Measurements from ENCODE around the gene HAND2.
A peak's percentile ranks its signal among the peaks of the same experiment; 100 is the strongest.

Gene HAND2

DNA sequence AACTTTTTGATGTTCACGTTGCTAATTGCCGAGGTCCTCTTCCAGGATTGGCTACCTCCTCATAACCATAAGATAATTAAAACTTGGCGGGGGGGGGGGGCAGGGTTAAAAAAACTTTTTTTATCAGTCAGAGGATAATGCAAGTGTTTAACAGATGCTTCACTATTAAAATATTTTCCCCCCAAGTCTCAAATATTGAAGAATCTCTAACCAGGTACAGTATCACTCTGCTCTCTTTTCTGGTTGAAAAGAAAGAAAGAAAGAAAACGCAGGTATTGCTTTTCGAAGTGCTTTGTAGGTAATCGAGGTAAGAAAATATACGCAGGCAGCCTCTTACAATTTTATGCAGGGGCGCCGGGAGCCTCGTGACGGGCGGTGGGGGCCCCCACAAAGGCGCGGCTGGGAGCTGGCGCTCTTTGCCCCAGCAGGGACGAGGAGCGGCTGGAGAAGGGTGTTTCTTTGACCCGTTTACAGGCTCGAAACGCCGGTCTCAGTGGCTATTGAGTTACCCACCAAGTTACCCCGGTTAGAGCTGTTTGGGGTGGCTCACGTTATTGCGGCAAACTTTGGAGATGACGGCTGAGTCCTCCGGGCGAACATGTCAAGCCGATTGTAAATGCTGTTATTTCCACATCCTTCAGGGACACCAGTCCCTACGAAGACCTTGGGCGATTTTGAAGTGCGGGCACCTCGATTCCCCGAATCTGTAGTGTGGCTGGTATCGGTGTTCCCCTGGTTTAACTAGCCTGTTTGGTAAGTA is 477 bp upstream of the HAND2 start:
- Mint-ChIP-seq H3K27ac (peak overlapping the region; percentile 83), H3K9me3 (peaks cover 5% of the 10 kb centered on the region), H3K4me3 (peak overlapping the region; percentile 65), H3K36me3 (ENCODE audit: low read depth) (peaks cover 2% of the 10 kb centered on the region), H3K27me3 (ENCODE audit: low read depth) (peaks cover 88% of the 10 kb centered on the region), H3K4me1 (ENCODE audit: low read depth) (peaks cover 5% of the 10 kb centered on the region)
- DNase-seq (ENCODE audit: low spot score) = no peak

DNA sequence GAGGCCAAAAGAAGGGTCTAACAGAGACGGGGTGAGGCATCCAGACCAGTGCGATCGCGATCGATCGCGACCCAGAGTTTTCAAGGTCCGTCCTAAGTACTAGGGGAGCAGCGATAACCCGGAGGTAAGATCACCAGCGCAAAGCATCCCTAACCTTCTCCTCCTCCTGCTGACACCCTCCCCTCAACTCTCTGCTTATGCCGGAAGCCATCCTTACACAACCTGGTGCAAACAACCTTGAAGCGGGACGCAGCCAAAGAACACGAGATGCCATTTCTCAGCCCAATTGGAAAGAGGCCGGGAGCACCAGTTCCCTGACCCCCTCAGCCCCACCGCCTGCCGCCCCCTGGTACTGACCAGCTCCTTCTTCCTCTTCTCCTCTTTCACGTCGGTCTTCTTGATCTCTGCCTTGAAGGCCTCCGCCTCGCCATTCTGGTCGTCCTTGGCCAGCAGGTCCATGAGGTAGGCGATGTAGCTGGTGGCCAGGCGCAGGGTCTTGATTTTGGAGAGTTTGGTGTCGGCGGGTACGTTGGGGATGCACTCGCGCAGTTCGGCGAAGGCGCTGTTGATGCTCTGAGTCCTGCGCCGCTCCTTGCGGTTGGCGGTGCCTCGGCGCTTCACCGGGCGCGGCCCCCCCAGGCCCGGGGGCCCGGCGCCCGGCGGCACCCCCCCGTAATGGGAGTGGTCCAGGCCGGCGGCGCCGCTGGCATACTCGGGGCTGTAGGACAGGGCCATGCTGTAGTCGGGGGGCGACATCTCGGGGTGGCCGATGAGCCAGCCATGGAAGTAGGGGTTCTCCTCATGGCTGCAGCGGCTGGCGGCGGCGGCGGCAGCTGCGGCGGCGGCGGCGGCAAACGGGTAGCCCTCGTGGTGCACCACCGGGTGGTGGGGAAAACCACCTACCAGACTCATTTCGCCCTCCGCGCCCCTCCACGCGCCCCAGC is 1.4 kb downstream of the HAND2 start:
- Mint-ChIP-seq H3K4me1 (ENCODE audit: low read depth) (peaks cover 7% of the 10 kb centered on the region), H3K27me3 (ENCODE audit: low read depth) (peaks cover 88% of the 10 kb centered on the region), H3K27ac (peak overlapping the region; percentile 79), H3K4me3 (peak overlapping the region; percentile 34), H3K36me3 (ENCODE audit: low read depth) (peaks cover 6% of the 10 kb centered on the region), H3K9me3 (peaks cover 7% of the 10 kb centered on the region)
- no peak for DNase-seq (ENCODE audit: low spot score)

DNA sequence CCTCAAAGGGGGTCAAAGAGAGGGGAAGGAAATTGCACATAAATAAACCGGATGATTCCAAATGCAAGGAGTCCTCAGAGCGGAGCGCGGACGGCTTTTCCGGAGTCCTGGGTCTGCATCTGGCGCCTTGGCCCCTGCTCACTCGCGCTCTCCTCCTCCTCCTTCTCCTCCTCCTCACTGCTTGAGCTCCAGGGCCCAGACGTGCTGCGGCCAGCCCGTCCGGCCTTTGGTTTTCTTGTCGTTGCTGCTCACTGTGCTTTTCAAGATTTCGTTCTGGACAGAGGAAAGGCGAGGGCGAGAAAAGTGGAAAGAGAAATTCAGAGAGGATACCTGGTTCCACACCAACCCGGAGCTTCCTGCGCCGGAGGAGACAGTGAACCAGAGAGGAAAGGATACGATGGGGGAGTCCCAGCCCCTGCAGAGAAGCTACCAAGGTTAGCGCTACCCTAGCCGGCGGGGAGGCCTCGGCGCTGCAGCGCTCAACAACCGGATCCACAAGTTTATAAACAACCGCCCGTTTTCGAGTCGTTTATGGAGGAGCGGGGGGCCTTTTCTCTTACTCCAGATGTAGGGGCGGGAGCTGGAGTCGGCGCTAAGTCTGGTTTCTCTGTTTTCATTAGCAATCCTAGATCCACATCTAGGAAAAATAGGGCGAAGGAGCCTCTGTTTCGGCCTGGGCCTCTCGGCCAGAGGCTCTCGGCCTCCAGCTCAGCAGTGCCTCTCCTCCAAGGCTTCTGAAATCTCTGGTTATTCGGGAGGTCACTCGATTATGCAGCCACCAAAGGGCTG is 2.7 kb downstream of the HAND2 start:
- DNase-seq (ENCODE audit: low spot score) = no peak
- Mint-ChIP-seq H3K9me3 (peaks cover 7% of the 10 kb centered on the region), H3K27ac (peak overlapping the region; percentile 43), H3K36me3 (ENCODE audit: low read depth) (peaks cover 6% of the 10 kb centered on the region), H3K4me1 (ENCODE audit: low read depth) (peaks cover 8% of the 10 kb centered on the region), H3K4me3 (no peak overlapping the region), H3K27me3 (ENCODE audit: low read depth) (peaks cover 86% of the 10 kb centered on the region)

DNA sequence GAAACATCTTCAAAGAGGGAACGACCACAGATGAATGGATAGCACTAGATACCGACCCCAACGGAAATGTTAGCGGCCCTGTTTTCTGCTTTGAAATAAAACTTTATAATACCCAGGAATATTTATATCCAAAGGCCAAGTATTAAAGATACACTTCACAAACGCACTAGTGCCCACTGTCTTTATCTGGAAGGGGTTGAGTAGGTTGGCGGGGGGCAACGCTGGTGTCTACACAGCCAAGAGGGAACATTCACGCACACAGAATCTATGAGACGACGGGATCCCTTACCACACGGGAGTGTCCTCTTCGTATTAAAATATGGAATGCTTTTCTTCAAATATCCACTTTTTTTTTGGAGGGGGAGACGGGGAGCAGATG is 3.3 kb downstream of the HAND2 start:
- peaks cover 6% of the 10 kb centered on the region for H3K36me3 Mint-ChIP-seq (ENCODE audit: low read depth)
- peaks cover 7% of the 10 kb centered on the region for H3K9me3 Mint-ChIP-seq
- peaks cover 8% of the 10 kb centered on the region for H3K4me1 Mint-ChIP-seq (ENCODE audit: low read depth)
- DNase-seq (ENCODE audit: low spot score) = no peak
- H3K27ac Mint-ChIP-seq = peak overlapping the region; percentile 43
- no peak overlapping the region for H3K4me3 Mint-ChIP-seq
- peaks cover 87% of the 10 kb centered on the region for H3K27me3 Mint-ChIP-seq (ENCODE audit: low read depth)

DNA sequence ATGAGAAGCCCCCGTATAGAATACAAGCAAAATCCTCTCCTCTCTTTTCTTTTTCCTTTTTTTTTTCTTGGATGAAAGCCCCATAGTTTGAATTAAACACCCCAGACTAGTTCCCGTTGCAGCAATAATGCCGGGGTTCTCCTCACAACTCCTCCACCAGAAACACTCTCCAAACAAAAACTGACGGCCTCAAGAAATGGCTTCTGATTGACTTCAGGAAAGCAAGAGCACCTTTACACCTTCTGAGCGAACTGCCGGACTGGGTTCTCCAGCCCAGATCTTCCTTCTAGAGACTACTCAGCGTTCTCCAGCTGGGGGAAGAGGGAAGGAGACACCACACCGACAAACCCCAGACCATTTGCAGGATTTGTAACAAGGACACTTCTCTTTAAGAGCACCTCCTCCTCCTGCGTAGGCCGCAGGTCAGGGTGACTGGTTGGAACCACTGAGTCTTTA is 4.0 kb downstream of the HAND2 start:
- Mint-ChIP-seq H3K36me3 (ENCODE audit: low read depth) (peaks cover 6% of the 10 kb centered on the region), H3K9me3 (peaks cover 7% of the 10 kb centered on the region), H3K27ac (peak overlapping the region; percentile 63), H3K27me3 (ENCODE audit: low read depth) (peaks cover 87% of the 10 kb centered on the region), H3K4me3 (no peak overlapping the region), H3K4me1 (ENCODE audit: low read depth) (peaks cover 8% of the 10 kb centered on the region)
- no peak for DNase-seq (ENCODE audit: low spot score)

DNA sequence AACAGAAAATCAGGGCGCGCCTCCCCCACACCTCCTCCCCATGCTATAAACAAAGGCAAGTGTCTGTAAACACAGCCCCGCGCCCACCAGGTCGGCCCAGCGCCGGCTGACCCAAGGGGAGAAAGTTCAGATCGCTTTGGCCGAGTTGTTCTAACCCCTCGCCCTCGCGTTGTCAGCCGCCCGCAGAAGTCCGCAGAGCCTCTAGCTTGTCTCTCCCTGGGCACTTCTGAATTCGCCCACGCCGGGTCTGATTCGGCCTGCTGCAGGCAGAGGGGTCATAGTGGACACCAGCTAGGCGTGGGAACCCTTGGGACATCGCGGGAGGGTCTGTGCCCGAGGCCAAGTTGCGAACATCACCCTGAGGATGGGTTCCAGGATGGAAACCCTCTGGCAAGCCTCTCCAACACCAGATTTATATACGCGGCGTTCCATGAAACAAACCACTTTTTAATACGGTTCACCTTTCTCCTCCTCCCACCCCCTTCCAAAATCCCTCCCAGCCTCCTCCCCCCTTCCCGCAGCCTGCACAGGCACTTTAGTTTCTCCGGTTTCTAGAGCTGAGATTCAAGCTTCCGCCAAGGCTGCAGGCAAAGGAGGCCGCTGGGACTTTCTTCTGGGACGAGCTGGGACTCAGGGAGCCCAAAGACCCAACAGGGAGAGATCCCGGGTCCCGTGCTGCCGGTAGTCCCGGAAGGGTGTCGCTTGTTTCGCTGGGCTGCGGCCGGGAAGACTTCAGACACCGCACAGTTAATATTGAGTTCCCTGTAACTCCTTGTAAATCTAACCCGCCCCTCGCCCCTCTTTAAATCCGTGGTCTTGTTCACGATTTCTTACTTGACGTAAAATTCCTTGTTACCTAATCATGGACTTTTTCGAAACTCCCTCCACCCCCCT is 4.7 kb downstream of the HAND2 start:
- H3K27ac Mint-ChIP-seq = peak overlapping the region; percentile 72
- DNase-seq (ENCODE audit: low spot score) = no peak
- H3K4me3 Mint-ChIP-seq = no peak overlapping the region
- H3K9me3 Mint-ChIP-seq = peaks cover 7% of the 10 kb centered on the region
- H3K36me3 Mint-ChIP-seq (ENCODE audit: low read depth) = peaks cover 7% of the 10 kb centered on the region
- H3K27me3 Mint-ChIP-seq (ENCODE audit: low read depth) = peaks cover 88% of the 10 kb centered on the region
- peaks cover 8% of the 10 kb centered on the region for H3K4me1 Mint-ChIP-seq (ENCODE audit: low read depth)

DNA sequence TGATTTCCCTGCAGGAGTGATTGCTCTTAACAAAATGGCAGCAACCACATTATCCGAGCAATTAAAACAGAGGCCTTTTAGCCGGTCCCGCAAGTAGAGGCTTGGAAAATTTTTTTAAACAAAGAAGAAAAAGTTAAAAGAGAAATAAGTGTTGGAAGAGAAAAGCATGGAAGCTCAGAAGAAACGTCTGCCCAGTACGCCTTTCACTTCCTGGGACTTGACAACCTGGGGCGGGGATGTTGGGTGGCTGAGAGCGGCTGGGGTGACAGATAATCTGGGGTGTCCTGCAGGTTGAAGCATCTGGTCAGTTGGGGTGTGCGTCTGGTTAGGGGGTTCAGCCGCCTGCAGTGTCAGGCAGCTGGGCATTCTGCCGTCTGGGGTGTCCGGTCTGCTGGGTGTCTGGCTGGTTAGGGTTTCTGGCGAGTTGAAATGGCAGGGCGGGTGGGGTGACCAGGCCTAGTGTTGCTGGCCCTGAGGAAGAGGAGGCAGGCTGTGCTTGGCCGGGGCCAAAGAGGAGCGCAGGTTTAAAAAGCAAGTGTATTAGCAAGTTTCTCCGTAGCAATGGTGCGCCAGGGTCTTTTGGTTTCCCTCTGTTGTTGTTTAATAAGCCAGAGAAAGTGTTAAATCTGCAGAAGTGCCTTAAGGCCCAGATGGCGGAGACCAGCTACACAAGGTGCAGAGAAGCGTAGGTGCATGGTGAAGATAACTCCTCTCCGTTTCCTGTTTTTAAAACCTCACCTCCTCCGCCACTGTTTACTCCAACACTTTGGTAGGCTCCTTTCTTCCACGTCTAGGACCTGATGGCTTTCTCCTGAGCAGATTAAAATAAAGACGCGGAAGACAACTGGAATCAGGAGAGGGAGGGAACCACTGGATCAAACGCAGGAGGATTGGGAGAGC is 5.6 kb downstream of the HAND2 start:
- no peak for DNase-seq (ENCODE audit: low spot score)
- H3K4me3 Mint-ChIP-seq = peak overlapping the region; percentile 32
- H3K9me3 Mint-ChIP-seq = peaks cover 7% of the 10 kb centered on the region
- H3K27me3 Mint-ChIP-seq (ENCODE audit: low read depth) = peaks cover 90% of the 10 kb centered on the region
- peaks cover 7% of the 10 kb centered on the region for H3K36me3 Mint-ChIP-seq (ENCODE audit: low read depth)
- H3K4me1 Mint-ChIP-seq (ENCODE audit: low read depth) = peaks cover 8% of the 10 kb centered on the region
- peak overlapping the region; percentile 72 for H3K27ac Mint-ChIP-seq

DNA sequence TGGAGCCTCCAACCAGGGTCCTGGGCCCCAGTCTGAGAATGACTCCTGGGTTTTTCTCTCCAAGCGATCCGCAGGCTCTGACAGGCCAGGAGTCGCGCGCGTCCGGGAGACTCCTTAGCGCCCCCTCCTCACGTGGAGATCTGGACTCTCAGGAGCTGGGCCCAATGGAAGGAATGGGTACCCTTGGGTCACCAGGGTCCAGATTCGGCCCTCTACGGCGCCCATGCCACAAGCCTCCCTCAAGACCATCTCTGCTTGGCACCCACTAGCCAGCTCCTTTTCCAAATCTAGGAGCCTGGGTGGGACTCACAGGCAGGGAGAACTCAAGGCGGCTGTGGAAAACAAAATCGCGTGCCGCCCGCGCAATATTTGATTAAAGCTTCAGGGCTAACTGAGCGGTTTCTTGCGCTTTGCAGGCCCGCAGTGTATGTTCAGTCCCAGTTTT is 7.1 kb downstream of the HAND2 start:
- Mint-ChIP-seq H3K4me1 (ENCODE audit: low read depth) (peaks cover 7% of the 10 kb centered on the region), H3K27ac (no peak overlapping the region)

DNA sequence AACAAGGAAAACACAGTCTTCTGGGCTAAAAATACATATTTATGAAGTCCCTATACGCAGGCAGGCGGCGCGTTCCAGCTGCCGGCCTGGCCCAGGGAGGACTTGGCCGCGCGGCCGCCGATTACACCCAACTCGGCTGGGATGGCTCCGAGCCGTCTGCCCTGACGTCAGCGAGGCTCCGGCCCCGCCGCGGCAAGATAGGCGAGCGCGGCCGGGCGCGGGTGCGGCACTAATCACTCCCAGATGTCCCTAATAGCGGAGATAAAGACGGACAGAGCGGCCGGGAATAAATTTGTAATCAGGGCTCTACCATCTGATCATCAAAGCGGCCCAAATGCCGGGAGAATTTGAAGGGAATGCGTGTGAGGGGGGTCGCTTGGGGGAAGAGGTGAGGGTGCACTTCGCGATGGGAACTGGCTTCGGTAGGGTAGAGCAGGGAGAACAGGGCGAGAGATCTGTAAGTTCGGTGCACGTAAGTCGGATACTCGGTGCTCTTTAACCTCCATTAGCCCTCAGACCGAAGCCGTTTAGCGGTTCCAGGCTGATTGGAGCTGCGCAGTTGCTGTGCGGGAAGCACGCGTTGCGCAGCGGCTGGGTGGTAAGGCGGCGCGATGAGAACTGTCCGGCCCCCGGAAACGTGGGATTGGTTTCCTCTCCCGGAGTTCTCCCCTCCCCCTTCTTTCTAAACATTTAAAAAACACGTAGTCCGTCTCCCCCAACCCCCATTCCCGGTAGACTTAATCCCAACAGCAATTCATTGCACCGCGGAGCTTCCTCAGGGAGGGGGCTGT is 7.7 kb downstream of the HAND2 start:
- H3K27me3 Mint-ChIP-seq (ENCODE audit: low read depth) = peaks cover 95% of the 10 kb centered on the region
- peaks cover 7% of the 10 kb centered on the region for H3K9me3 Mint-ChIP-seq
- peak overlapping the region; percentile 12 for H3K4me3 Mint-ChIP-seq
- peaks cover 9% of the 10 kb centered on the region for H3K36me3 Mint-ChIP-seq (ENCODE audit: low read depth)
- H3K27ac Mint-ChIP-seq = no peak overlapping the region
- H3K4me1 Mint-ChIP-seq (ENCODE audit: low read depth) = peaks cover 7% of the 10 kb centered on the region
- no peak for DNase-seq (ENCODE audit: low spot score)

More for the DNA sequence above, 7.1 kb downstream of the HAND2 start:
- H3K27me3 Mint-ChIP-seq (ENCODE audit: low read depth) = peaks cover 95% of the 10 kb centered on the region
- H3K9me3 Mint-ChIP-seq = peaks cover 7% of the 10 kb centered on the region
- no peak for DNase-seq (ENCODE audit: low spot score)
- H3K36me3 Mint-ChIP-seq (ENCODE audit: low read depth) = peaks cover 7% of the 10 kb centered on the region
- H3K4me3 Mint-ChIP-seq = no peak overlapping the region

DNA sequence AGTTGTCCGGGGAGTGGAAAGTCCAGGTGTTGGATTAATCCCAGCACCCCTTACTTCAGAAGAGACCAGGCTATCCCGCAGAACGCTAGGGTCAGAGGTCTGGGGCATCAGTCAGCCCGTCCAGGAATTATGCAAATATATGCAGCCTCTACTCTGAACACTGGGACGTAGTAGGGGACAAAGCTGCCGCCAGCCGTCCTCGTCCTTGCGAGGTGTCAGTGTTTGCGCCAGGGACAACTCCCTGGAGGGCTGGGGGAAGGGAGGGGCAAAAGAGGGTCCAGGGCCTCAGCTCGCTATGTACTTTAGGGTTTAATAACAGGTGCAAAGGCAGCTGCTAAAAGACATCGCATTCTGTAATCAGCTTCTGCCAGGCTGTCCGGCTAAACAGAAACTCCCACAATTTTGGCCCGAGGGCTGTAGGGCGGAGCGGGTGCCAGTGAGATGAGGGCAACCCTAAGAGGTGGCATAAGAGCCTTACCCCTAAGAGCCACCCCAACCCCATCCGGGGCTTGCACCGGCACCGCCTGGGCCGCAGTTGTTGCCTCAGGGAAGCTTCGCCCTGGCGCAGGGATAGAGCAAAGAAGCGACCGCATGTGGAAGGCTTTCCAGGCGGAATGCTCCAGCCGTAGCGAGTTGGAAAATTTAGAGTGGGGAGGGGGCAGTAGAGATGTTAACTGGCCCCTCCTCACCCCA is 8.4 kb downstream of the HAND2 start:
- peaks cover 9% of the 10 kb centered on the region for H3K36me3 Mint-ChIP-seq (ENCODE audit: low read depth)
- peaks cover 9% of the 10 kb centered on the region for H3K4me1 Mint-ChIP-seq (ENCODE audit: low read depth)
- peaks cover 95% of the 10 kb centered on the region for H3K27me3 Mint-ChIP-seq (ENCODE audit: low read depth)
- DNase-seq (ENCODE audit: low spot score) = no peak
- no peak overlapping the region for H3K4me3 Mint-ChIP-seq
- peaks cover 10% of the 10 kb centered on the region for H3K9me3 Mint-ChIP-seq
- H3K27ac Mint-ChIP-seq = peak overlapping the region; percentile 24

DNA sequence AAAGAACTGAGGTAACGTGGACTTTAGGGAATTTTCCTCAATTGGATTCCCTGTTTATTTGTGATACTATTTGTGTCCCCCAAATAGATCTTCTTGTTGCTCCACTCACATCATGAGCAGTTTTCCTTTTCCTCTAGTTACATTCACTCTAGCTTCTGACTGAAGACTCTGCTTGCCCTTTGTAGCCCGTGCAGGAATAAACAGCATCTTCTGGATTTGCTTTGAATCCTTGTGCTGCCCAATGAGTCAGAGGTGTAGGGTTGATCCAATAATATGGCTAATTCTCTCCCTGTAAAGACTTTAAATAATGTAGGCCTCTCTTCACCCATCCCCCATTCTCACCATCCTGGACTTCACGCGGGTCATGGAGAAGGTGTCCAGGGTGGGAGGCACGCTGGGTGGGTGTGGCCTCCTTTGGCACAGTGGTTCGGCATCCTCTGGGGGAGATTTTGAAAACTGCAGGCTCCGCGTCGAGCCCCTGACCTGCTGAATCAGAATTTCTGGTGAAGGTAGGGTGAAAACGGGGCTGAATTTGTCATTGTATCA is 9.0 kb downstream of the HAND2 start:
- DNase-seq (ENCODE audit: low spot score) = no peak
- Mint-ChIP-seq H3K4me3 (no peak overlapping the region), H3K36me3 (ENCODE audit: low read depth) (peaks cover 8% of the 10 kb centered on the region), H3K27ac (peak overlapping the region; percentile 24), H3K27me3 (ENCODE audit: low read depth) (peaks cover 97% of the 10 kb centered on the region), H3K9me3 (peaks cover 9% of the 10 kb centered on the region), H3K4me1 (ENCODE audit: low read depth) (peaks cover 10% of the 10 kb centered on the region)
